Left lobe of liver (tissue), 2 donors: ENCODE measurements around the gene ITM2B. TPM values are rescaled to one million over a fixed set of nuclear protein-coding genes. Genes with fewer than 3 reads are reported as not detected.

Experiments used
- ATAC-seq: fragments of 200-7000 bp; cut with Tn5 transposase; one replicate; pipeline ENCODE4 v1.9.1; 2020; ENCODE audit warnings: mild to moderate bottlenecking, moderate library complexity
- DNase-seq: peaks from one replicate; pipeline ENCODE4 v3.0.0-alpha.2; 2020; ENCODE audit warnings: low spot score
- total RNA-seq: library from RNA; stranded (reverse); gene quantifications from one replicate; pipeline ENCODE4 v1.2.1, GENCODE V29; 2021
- donor health status: DM: no; HTN: no; CAD: no; lungs with moderate emphysema.
- donor health status: DM: no; HTN: yes; CAD: no.

ITM2B gene
- total RNA-seq, 1 donor from 2014 or later = 221 TPM

DNA sequence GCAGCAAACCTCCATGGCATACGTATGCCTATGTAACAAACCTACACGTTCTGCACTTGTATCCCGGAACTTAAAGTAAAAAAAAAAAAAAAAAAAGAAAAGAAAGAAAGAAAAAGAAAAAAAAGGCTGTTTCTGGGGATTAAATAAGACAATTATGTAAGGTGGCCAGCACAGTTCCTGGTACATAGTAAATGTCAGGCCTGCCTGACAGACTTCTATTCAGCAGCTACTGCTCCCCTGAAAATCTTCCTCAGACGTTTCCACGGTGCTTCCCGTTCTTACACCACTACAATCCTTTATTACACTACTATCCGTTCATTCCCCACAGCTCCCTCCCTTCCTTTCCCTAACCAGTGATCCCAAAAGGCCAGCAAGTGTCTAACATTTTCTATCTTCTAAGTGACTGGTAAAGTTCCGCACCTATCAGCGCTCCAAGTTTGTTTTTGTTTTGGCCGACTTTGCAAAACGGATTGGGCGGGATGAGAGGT is 69.9 kb downstream of the ITM2B start:
- ATAC-seq (no peak), DNase-seq (no peak)

DNA sequence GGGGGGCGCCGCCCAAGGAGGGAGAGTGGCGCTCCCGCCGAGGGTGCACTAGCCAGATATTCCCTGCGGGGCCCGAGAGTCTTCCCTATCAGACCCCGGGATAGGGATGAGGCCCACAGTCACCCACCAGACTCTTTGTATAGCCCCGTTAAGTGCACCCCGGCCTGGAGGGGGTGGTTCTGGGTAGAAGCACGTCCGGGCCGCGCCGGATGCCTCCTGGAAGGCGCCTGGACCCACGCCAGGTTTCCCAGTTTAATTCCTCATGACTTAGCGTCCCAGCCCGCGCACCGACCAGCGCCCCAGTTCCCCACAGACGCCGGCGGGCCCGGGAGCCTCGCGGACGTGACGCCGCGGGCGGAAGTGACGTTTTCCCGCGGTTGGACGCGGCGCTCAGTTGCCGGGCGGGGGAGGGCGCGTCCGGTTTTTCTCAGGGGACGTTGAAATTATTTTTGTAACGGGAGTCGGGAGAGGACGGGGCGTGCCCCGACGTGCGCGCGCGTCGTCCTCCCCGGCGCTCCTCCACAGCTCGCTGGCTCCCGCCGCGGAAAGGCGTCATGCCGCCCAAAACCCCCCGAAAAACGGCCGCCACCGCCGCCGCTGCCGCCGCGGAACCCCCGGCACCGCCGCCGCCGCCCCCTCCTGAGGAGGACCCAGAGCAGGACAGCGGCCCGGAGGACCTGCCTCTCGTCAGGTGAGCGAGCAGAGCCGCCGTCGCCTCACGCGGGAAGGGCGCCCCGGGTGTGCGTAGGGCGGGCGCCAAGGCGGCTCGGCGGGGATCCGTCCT is 70.5 kb downstream of the ITM2B start, which contains the start of gene RB1:
Gene RB1, plus strand, starts transcription at position 393 of the 784 bp plus-strand sequence. Its CDS starts 162 bp downstream, at position 555.
- DNase-seq = peak; percentile 93
- ATAC-seq = peak; percentile 94

DNA sequence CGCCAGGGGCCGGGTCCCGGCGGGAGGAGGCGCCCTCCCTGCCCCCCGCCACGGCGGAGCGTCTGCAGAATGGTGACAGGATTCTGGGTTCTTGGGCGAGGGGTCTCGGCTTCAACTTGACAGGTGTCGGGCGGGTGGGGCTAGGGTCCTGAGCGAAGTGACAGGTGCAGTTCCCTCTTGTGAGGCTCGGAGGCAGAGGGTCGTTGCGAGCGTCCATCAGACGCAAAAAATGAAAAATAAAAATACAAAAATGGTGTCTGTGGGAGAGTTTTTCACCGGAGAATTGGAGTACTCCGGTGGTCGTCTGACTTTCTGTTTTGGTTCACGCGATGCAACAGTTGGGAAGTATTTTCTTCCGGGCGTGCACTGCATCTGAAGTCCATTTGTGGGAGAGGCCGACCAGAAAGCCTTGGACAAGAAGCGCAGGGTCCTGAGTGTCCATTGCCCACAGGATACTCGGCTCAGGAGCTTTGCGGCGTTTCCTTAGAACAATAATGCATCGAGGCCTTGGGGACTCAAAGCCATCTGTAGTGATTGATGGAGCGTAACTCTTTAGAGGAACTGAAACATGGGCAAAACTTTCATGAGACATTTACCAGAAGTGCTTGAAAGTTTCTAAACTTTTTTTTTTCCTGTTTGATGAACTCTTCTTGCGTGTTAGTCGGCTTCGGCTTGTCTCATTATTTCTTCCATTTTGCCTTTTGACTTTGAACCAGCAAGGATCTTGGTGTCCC is 71.3 kb downstream of the ITM2B start:
- ATAC-seq = peak; percentile 38

DNA sequence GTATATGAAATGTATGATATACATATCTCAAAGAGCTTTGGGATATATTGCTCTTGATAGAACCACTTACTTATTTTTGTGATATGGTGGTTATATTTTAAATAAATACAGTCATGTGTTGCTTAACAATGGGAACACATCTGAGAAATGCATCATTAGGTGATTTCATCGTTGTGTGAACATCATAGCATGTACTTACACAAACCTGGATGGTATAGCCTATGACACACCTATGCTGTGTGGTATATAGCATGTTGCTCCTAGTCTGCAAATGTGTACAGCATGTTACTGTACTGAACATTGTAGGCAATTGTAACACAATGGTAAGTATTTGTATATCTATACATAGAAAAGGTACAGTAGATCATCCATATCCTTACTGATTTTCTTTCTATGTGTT is 78.2 kb downstream of the ITM2B start:
- no peak for DNase-seq
- no peak for ATAC-seq

More for the DNA sequence above, 71.3 kb downstream of the ITM2B start:
- DNase-seq = no peak

DNA sequence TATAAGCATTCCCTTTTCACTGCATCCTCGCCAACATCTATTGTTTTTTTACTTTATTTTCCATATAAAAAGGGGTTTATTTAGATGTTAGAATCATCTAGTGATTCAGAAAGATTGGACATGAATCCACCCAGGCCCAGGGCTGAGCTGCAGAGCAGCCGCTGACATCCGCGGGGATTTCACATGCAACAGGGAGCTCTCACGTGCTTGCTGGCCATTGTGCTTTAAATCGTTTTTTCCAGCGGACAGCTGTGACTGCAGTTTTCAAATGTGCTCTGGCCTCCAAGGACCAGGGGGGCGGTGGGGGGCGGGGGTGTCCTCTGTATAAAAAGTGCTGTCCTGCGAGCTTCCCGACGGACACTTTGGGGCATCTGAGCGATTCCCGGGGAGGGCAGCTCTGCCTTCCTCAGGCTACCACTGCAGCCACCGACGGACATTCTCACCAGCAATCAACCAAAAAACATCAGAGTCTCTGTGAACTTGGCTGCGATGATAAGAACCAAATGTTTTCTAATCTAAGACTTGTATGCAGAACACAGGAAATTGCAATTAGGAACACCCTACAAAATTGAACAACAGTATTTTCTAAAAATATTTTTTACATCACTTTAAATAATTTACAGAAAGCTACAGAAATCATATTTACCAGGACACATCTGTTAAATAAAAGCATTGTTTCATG is 83.1 kb downstream of the ITM2B start:
- no peak for ATAC-seq

DNA sequence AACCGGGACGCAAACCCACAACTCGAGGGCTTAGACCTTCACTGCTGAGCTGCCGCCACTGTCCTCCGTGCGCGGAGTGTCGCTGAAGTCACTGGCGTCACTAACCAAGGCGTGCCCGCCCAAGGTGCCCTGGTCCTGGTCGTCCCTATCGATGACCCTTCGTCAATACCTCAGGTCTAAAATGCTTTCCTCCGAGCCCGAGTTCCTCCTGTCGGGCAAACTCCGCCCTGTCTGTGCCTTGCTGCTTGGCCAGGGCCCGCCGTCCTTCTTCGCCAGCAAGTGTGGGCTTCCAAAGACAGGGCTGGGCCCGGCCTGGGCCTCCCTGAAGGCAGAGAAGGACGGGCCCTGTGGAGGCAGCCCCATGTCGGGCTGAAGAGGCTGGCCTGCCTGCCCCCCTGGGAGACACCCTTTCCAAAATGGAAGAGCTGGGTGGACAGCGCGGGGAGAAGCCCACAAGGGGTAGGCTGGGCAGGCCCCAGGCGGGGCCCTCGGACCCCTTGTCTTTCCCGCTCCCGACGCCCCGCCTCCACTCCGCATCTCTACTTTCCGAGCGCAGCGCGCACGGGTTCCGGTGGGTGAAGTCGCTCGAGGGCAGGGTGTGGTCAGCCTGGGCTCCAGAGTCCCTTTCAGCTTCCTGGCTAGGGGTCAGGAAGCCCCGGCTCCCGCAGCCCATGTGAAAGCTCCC is 84.0 kb downstream of the ITM2B start:
- no peak for ATAC-seq

More for the DNA sequence above, 83.1 kb downstream of the ITM2B start:
- no peak for DNase-seq

DNA sequence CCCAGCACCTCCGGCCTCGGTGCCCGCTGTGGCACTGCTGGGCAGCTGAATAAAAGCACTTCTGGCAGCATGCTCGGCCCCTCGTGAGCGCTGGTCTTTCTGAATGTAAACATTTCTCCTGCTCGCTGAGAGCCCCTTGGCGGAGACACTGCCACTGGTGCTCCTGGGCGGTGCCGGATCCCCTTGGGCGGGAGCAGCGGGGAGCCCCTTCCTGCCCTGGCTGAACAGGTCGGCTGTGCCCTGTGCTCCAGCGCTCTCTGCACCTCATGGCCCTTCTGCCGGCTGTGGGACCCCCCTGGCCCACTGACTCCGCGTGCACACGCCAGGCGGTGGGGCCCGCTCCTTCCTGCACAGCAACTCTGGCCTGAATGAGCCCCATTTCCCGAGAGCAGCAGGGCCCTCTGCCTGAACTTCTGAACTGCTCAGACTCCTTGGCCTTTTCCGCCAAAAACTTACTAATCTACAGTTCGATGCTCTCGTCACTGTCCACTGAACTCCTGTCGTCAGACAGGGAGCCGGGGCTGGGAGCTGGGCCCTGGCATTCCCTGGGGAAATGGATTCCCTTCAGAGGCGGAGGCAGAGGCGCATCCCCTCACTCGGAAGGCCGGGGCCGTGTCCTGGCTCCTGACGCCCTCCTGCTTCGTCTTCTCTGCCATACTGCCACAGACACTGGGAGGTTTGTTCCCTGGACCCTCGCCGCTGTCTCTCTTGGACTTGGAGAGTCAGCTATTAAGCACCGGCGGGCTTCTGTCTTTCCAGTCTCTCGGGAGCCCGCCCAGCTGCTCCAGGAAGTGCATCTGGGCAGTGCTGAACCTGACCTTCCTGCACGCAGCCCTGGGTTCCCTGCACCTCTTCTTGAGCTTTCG is 84.7 kb downstream of the ITM2B start:
- ATAC-seq (peak; percentile 33), DNase-seq (no peak)

More for the DNA sequence above, 84.0 kb downstream of the ITM2B start:
- DNase-seq = no peak

DNA sequence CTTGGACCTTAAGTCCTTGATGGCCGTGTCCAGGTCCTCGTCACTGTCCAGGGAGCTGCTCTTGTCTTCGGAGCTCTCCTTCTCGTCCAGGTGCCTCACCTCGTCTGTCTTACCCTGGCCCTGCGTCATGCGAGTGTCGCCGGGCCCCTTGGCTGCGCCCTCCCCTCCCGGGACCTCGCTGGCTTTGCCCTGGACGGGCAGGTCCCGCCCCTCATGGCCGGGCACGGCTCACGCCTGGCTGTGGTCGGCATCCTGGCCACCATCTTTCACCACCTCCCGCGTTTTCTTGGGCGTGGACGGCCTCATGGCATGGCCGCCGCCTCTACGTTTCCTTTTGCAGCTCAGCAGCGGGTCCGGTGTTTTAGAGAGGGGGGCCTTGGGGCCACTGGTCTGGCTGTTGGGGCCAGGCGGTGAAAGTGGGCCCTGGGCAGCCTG is 85.4 kb downstream of the ITM2B start:
- no peak for DNase-seq
- peak; percentile 8 for ATAC-seq

DNA sequence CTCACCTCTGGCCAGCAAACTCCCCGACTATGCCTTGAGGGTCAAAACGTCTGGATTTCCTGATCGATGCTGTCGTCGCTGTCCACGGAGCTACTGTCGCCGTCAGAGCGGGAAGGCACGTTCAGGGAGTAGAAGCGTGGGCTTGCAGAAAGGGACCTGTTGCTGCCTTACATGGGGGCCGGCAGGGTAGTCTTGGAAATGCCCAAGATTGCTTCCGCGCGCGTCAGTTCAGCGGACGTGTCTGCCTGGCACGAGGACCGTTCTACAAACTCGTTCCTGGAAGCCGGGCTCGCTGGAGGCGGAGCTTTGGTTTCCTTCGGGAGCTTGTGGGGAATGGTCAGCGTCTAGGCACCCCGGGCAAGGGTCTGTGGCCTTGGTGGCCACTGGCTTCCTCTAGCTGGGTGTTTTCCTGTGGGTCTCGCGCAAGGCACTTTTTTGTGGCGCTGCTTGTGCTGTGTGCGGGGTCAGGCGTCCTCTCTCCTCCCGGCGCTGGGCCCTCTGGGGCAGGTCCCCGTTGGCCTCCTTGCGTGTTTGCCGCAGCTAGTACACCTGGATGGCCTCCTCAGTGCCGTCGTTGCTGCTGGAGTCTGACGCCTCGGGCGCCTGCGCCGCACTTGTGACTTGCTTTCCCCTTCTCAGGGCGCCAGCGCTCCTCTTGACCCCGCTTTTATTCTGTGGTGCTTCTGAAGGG is 86.0 kb downstream of the ITM2B start:
- ATAC-seq (peak; percentile 23), DNase-seq (no peak)

Other genes with a start within 250 kb of the ITM2B start
- gene SUCLA2, start 231.9 kb upstream of the ITM2B start, total RNA-seq = 15.7 TPM
- 6.2 TPM for gene NUDT15, start 195.5 kb upstream of the ITM2B start, total RNA-seq
- gene MED4, start 138.1 kb upstream of the ITM2B start, total RNA-seq = 14.7 TPM
- 8.2 TPM for gene RB1, start 70.5 kb downstream of the ITM2B start, total RNA-seq
- gene LPAR6, start 179.9 kb downstream of the ITM2B start, total RNA-seq = 4.8 TPM